IPS-NIHi7 (cell line): ENCODE data around the gene ARSD.
A peak's percentile ranks its signal among the peaks of the same experiment; 100 is the strongest.
"Not testable (repeated sequence)": the region's sequence is repeated elsewhere in the genome, so short reads cannot be mapped to it uniquely, and the experiment has no call there.

ENCODE experiments used
- DNase-seq: peaks from one replicate; pipeline ENCODE4 v3.0.0; 2012; ENCODE audit warnings: mixed read lengths; ENCODE audit errors: extremely low spot score

Gene ARSD

GRCh38 chrX:2933125-2933900 lies 4.2 kb upstream of the ARSD start:
- no peak for DNase-seq

DNA sequence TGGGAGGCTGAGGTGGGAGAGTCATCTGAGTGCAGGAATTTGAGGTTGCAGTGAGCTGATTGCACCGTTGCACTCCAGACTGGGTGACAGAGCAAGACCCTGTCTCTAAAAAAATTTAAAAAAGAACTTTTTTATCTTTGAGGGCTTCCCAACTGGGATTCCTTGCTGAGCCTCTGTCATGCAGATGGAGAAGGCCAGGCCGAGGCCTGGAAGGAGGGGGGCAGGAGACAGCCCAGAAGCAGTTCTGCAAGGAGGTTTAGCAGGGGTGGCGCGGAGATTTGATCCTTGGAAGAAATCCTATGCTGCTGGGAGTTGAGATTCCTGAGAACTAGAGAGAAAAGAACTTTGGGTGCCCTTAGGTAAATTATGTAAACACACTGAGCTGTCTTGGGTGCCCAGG lies 2.5 kb upstream of the ARSD start:
- peak; percentile 77 for DNase-seq

DNA sequence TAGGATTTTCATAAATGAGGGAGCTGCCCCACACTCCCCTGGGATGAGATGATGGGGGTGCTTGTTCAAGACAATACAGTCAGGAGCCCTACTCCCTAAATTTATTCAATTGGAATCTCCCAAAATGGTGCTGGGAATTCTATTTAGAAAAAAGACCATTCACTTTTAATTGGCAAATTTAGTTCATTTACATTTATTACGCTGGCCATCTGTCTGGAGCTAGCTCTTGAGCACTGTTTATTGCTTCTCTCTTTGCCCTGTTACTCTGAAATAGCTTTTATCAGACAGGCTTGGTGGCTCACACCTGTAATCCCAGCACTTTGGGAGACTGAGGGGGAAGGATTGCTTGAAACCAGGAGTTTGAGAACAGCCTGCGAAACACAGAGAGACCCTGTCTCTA lies 2.0 kb upstream of the ARSD start:
- DNase-seq, result no peak

- peak; percentile 83 for DNase-seq
These were observed 952 bp downstream of the ARSD start for GRCh38 chrX:2928191-2928582.

- no peak for DNase-seq
These were observed 2.4 kb downstream of the ARSD start for GRCh38 chrX:2926664-2927275.

GRCh38 chrX:2926255-2926654 lies 2.9 kb downstream of the ARSD start:
- DNase-seq, result not testable (repeated sequence)

DNA sequence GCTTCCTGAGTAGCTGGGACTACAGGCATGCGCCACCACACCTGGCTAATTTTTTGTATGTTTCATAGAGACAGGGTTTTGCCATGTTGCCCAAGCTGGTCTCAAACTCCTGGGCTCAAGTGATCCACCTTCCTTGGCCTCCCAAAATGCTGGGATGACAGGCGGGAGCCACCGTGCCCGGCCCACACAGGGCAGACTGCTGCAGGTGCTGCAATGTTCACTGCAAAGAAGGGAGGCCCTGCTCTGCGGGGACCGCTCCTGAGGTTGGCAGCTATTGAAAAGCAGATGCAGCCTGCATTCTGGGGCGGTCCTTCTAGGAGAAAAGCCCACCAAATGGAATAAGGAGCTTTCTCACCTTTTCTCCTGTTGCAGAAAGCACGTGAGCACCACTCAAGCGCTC lies 5.0 kb downstream of the ARSD start:
- no peak for DNase-seq

DNA sequence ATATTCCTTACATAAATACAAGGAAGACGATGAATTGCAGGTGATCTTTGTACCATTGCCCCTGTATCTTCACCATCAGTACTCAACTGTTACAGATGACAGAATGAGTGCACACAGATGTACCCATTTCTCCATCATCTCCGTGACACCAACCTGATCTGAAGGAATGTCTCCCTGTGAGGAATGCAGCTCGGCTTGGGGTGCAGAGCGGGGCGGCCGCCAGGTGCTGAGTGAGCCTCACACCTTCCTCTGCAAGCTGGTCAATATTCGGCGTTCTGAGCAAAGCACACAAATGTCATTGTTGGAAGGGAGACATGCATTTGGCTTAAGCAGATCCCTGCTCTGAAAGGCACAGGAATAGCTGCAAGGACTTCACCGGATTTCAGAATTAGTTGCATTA lies 7.4 kb downstream of the ARSD start:
- DNase-seq, result no peak

DNA sequence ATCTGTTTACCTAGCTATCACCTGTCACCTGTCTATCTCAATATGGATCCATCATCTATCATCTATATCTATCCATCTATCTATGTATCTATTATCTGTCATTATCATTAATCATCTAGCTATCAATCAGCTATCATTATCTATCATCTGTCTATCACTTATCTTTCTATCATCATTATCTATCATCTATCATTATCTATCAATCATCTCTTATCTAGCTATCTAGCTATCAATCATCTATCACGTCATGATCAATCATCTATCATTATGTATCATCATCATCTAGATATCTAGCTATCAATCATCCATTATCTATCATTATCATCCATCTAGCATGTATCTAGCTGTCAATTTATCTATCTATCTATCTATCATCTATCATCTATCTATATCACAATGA lies 7.9 kb downstream of the ARSD start:
- DNase-seq, result no peak

GRCh38 chrX:2917767-2918166 lies 11.4 kb downstream of the ARSD start:
- no peak for DNase-seq

- no peak for DNase-seq
These were observed 16.0 kb downstream of the ARSD start for GRCh38 chrX:2913118-2913517.

DNA sequence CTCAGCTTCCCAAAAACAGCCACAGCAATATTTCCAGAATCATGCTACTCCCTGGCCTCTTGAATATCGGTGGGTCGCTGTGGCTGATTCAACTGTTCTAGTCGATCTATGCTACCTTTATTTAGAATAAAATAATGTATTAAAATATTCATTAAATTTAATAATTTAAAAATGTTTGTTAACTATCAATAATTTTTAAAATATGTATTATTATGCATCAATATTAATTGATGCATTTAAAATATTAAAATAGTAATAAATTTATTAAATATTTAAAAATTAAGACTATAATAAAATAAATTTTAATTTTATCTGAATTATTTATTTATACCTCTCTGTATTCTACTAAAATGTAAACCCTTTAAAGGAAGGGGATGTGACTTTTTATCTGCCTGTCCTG lies 19.0 kb downstream of the ARSD start:
- no peak for DNase-seq

GRCh38 chrX:2908125-2908685 lies 20.9 kb downstream of the ARSD start:
- no peak for DNase-seq

DNA sequence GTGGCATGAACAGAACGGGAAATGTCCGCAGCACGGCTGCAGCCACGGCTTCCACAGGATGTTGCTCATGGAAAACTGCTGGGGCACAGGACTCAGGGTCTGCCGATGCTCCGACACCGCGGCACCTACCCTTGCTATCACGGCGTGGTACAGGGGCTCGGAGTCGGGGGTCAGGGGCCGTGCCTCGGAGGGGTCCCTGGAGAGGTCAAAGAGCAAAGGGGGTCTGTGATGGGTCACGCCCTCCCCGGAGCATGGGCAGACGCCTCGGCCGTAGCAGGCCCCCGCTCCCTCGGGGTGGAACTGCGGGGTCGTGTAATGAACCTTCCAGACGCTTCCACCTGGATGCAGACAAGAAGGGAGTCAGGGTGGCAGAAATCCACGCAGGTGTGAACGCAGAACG lies 21.8 kb downstream of the ARSD start:
- DNase-seq, result no peak

DNA sequence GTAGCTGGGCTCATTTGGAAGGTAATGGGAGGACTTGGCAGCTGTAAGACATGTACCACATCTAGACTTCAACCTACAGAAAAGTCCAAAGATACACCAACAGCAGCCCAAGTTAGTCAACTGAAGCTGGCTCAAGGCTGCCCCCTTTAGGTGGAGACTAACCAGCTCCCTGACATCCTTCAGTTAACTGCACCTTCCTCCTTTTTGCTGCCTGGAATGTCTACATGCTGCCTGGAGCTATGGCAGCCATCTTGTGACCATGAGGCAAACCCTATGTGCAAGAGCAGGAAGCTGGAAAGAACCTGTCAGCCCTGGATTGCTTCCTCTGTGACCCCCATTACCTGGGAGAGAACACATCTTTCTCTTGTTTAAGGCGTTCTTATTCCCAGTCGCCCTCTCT lies 25.8 kb downstream of the ARSD start:
- DNase-seq, result no peak

DNA sequence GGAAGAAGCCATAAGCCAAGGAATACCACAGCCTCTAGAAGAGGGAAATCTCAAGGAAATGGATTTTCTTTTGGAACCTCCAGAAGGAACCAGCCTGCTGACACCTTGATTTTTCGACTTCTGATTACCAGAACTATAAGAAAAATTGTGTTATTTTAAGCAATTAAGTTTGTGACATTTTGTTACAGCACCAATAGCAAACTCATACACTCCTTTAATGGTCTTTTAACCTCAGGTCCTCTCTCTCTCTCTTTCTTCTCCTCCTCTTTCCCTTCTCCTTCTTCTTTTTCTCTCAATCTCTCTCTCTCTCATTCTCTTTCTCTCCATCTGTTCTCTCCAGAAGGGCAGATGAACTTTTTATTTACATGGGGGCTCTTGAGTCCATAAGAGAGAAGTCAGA lies 26.3 kb downstream of the ARSD start:
- DNase-seq, result no peak

GRCh38 chrX:2901367-2902036 lies 27.6 kb downstream of the ARSD start:
- no peak for DNase-seq

- no peak for DNase-seq
These were observed 30.2 kb downstream of the ARSD start for GRCh38 chrX:2898846-2899512.

DNA sequence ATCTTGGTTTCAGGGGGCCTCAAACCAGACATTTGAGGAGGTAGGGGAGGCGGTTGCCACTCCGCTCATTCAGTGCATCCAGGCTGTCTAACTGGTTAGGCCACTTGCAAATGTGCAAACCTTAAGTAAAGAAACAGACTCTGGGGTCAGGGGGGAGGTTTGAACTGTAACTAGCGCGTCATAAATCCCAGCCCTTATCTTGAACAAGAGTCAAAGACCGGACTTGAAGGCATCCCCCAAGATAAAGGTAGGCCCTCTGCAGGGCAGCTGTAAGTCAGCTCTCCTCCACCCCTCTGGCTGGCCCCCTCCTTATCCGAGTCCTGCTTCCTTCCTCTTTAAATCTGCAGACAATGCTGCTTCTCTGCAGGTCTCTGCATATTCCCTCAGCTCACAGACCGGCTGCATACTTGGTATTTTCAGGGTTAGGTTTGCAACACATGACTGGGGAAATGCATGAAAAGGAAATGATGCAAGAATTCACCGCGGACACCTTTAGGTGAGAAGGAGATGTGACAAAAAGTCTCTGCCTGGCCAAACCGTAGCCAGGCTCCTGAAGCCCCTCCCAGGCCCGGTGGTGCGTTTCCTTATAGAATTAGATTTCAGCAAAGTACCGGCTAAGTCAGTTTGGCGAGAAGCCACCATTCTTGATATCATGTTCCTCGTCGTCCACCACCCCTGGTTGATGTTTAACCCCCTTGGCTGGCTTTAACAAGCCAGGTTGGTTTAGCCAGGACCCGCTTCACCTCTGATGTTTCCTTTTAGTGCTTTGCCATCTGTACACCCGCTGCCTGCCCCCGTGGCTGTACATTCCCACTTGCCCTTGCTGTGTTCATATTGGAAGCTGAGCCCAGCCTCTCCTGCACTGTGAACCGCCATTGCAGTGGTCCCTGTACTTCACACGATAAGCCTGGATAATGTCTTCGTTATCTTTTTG lies 31.2 kb downstream of the ARSD start:
- DNase-seq, result peak; percentile 68

DNA sequence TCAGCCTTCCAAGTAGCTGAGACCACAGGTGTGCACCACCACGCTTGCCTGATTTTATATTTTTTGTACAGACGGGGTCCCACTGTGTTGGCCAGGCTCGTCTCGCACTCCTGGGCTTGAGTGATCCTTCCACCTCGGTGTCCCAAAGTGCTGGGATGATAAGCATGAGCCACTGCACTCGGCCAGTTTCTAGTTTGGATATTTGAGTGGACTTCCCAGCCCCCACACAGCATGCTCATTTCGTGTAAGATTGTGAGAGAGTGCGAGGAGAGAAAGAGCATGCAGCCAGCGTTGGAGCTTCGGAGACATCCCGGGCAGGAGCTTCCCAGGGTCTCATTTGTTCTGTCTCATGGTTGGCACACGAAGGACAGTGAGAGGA lies 31.8 kb downstream of the ARSD start:
- DNase-seq, result no peak

- no peak for DNase-seq
These were observed 34.2 kb downstream of the ARSD start for GRCh38 chrX:2894885-2895292.
